GM23248 (cell line): ENCODE data around the gene RNASE8. TPM values are rescaled to one million over a fixed set of nuclear protein-coding genes. Genes with fewer than 3 reads are reported as not detected.

Source experiments
- DNase-seq: peaks from one replicate; pipeline ENCODE4 v3.0.0-alpha.2; 2015
- H2AFZ ChIP-seq: fragments of 200-600 bp; sonication (generic); 2 replicates; pipeline ENCODE4 v1.6.1; 2016; ENCODE audit warnings: antibody characterized with exemption
- H3F3A ChIP-seq: fragments of 200-600 bp; sonication (generic); 2 replicates; pipeline ENCODE4 v1.6.1; 2016; ENCODE audit warnings: mild to moderate bottlenecking, antibody characterized with exemption, mixed run types; ENCODE audit not compliant: insufficient read depth
- H3K27ac ChIP-seq: fragments of 200-600 bp; sonication (generic); 2 replicates; pipeline ENCODE4 v1.5.1; 2016; ENCODE audit warnings: mild to moderate bottlenecking
- H3K27me3 ChIP-seq: fragments of 200-600 bp; sonication (generic); replicated peaks from 2 replicates; pipeline ENCODE4 v1.6.1; 2016; ENCODE audit warnings: mild to moderate bottlenecking; ENCODE audit not compliant: insufficient read depth
- H3K36me3 ChIP-seq: fragments of 200-600 bp; sonication (generic); 2 replicates; pipeline ENCODE4 v1.6.1; 2016; ENCODE audit warnings: low read depth, mild to moderate bottlenecking
- H3K4me1 ChIP-seq: fragments of 200-600 bp; sonication (generic); 2 replicates; pipeline ENCODE4 v1.6.1; 2016; ENCODE audit warnings: mild to moderate bottlenecking; ENCODE audit not compliant: insufficient read depth
- H3K4me2 ChIP-seq: fragments of 200-600 bp; sonication (generic); one replicate; pipeline ENCODE4 v1.6.1; 2016; ENCODE audit warnings: mild to moderate bottlenecking; ENCODE audit not compliant: unreplicated experiment
- H3K4me3 ChIP-seq: fragments of 200-600 bp; sonication (generic); 2 replicates; pipeline ENCODE4 v1.5.1; 2016; ENCODE audit warnings: mild to moderate bottlenecking
- H3K79me2 ChIP-seq: fragments of 200-600 bp; sonication (generic); 2 replicates; pipeline ENCODE4 v1.6.1; 2016; ENCODE audit warnings: mild to moderate bottlenecking; ENCODE audit not compliant: insufficient read depth
- H3K9ac ChIP-seq: fragments of 200-600 bp; sonication (generic); 2 replicates; pipeline ENCODE4 v1.6.1; 2016; ENCODE audit warnings: mild to moderate bottlenecking
- H3K9me2 ChIP-seq: fragments of 200-600 bp; sonication (generic); 2 replicates; pipeline ENCODE4 v1.6.1; 2016; ENCODE audit warnings: mixed run types, mild to moderate bottlenecking, moderate library complexity; ENCODE audit not compliant: insufficient read depth
- H3K9me3 ChIP-seq: fragments of 200-600 bp; sonication (generic); one replicate; pipeline ENCODE4 v1.6.1; 2017; ENCODE audit warnings: low read depth
- H4K20me1 ChIP-seq: fragments of 200-600 bp; sonication (generic); 2 replicates; pipeline ENCODE4 v1.6.0; 2016; ENCODE audit not compliant: insufficient read depth
- EZH2 ChIP-seq: fragments of 200-600 bp; sonication (generic); IDR thresholded peaks from 2 replicates; pipeline ENCODE4 v1.6.1; 2018; ENCODE audit warnings: antibody characterized with exemption, mild to moderate bottlenecking; ENCODE audit not compliant: insufficient read depth, poor library complexity, severe bottlenecking
- EZH2phosphoT487 ChIP-seq: fragments of 200-600 bp; sonication (generic); IDR thresholded peaks from 2 replicates; pipeline ENCODE4 v1.6.1; 2018; ENCODE audit warnings: antibody characterized with exemption, moderate library complexity, mild to moderate bottlenecking, low read depth; ENCODE audit not compliant: insufficient read depth
- WGBS, 2 experiments: methylation state at CpG; one replicate each; pipeline ENCODE4 v1.1.6; 2015 to 2017; ENCODE audit warnings: low lambda C conversion rate in 2 of 2, low coverage in 1 of 2; ENCODE audit errors: missing lambda C conversion rate in 2 of 2; 5-methylcytosine and 5-hydroxymethylcytosine counted together
- in situ Hi-C: fragments of 300-500 bp; cut with MboI; formaldehyde crosslinking; loops from 2 replicates; pipeline ENCODE4 v1.15.0; 2020
- polyA plus RNA-seq: library from polyadenylated mRNA; unstranded; fragments of >200 nt; fragmentation: Nextera tagmentation; extraction: Ambion mirVana; gene quantifications from 2 replicates; pipeline ENCODE4 v1.2.1, GENCODE V29; 2016
- total RNA-seq: library from RNA; depleted of rRNA; stranded (reverse); fragments of >200 nt; shearing (Covaris generic); gene quantifications from 2 replicates; pipeline ENCODE4 v1.2.3, GENCODE V29; 2014

The RNASE8 gene
- total and polyA plus RNA-seq, 2 experiments from 2014 or later: not detected

DNA sequence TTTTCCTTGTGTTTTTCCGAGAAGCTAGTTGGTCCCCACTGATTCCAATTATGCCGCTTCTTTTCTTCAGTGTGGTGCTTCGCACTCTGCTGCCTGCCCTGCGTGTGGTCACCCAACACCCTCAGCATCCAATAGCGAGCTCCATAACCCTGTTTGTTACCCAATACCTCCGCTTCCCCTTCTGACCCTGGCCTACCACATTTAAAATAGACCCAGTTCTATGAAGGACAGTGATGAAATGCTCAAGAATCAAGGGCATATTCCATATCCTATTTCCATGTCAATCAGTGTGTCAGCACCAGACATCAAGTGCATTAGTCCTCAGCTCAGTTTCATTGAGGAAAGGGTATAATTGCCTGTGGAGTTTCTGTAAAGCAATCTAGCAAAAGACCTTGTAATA, 42.3 kb upstream of the RNASE8 start:
- Histone ChIP-seq H3K27ac (no peak overlapping the region), H3K79me2 (no peaks in the 10 kb centered on the region), H3K36me3 (no peaks in the 10 kb centered on the region), H2AFZ (no peak overlapping the region), H3K4me3 (no peak overlapping the region), H3F3A (no peaks in the 10 kb centered on the region), H3K9me3 (no peaks in the 10 kb centered on the region), H3K4me2 (no peak overlapping the region), H3K9me2 (no peaks in the 10 kb centered on the region), H4K20me1 (no peaks in the 10 kb centered on the region), H3K27me3 (no peaks in the 10 kb centered on the region; the same call in 1 of the 2 replicates), H3K4me1 (no peaks in the 10 kb centered on the region), H3K9ac (no peak overlapping the region)
- no peak for DNase-seq
- TF ChIP-seq EZH2phosphoT487: no peak
- no peak for TF ChIP-seq EZH2
- WGBS, 2 experiments: 66 to 70% methylated on average over 6 of the region's 6 CpGs
- in situ Hi-C loops: loop anchor here (10.0 kb wide), 1 partner anchor 79 kb away; the partner anchor contains the start of gene ZNF219

DNA sequence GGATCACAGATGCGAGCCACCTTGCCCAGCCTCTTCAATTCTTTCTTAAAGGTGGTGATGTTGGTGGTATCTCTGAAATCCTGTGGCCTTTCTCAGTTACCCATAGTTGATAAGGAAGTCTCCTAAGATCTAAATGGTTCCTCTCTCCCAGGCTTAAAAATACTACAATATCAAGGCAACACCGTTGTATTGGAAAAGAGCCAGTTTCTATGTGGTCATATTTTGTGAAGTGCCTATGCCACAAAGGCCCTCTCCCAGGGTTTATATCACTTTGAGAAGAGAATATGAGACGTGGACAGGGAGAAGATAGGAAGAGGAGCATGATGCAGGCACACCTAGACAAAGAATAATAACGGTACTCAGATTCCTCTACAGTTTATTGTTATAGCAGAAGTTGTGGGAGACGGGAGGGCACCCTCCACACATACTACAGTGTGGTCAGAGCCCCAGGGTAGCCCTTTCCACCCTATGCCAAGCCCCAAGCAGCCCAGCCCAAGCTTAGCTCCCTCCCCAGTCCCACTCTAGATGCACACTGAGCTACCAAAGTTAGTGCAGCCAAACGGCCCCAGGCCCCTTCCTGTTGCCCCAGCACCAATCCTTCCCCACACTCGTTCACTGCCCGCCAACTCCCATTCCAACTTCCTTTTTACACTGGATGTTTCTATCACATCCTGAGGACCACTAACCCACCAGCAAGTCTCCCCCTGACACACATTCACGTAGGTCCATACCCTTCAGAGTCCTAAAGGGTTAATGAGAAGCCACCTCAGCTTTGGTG, 41.0 kb upstream of the RNASE8 start:
- no peak overlapping the region for H3K4me2 ChIP-seq
- no peaks in the 10 kb centered on the region for H3F3A ChIP-seq
- no peaks in the 10 kb centered on the region for H3K9me3 ChIP-seq
- H3K4me1 ChIP-seq: no peaks in the 10 kb centered on the region
- in situ Hi-C loops: loop anchor here (10.0 kb wide), 1 partner anchor 78 kb away; the partner anchor contains the start of gene ZNF219
- no peaks in the 10 kb centered on the region for H3K9me2 ChIP-seq
- H3K27me3 ChIP-seq: no peaks in the 10 kb centered on the region; the same call in 1 of the 2 replicates
- H3K36me3 ChIP-seq: no peaks in the 10 kb centered on the region
- no peaks in the 10 kb centered on the region for H3K79me2 ChIP-seq
- no peak overlapping the region for H3K27ac ChIP-seq
- H2AFZ ChIP-seq: no peak overlapping the region
- H3K9ac ChIP-seq: no peak overlapping the region
- no peaks in the 10 kb centered on the region for H4K20me1 ChIP-seq
- TF ChIP-seq EZH2phosphoT487: no peak
- TF ChIP-seq EZH2: no peak
- H3K4me3 ChIP-seq: no peak overlapping the region
- 69 to 76% methylated on average over 9 of the region's 9 CpGs for WGBS, 2 experiments
- DNase-seq: no peak

DNA sequence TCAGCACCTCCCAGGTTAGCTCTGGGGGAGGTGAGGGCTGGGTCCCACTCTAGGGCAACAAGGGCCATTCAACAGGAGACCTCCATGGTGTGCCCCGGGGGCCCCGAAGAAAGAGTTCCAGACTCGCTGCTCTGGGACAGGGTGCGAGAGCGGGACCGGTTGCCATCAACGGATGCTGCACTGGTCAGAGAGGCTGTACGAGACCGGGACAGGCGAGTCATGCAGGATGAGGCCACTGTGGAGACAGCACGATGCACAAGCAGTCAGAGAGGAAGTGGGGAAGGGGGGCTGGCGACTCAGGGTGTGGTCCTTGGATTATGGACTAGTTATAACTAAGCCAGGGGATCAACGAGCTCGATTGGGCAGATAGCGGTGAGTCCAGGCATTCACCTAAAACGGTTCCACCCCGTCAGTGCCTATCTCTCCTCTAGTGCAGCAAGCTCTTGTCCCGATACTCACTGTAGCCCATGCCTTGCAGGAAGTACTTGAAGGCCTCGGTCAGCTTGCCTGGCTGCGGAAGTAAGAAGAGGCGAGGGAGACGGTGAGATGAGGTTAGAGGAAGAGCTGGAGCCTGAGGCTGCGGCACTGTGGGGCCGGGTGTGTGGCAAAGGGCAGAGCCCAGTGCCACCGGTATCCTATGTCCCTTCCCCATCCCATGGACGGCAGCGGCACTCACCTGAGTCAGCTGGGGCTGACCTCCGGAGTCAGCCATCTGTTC, 39.9 kb upstream of the RNASE8 start:
- H2AFZ ChIP-seq: no peak overlapping the region
- H4K20me1 ChIP-seq: no peaks in the 10 kb centered on the region
- no peaks in the 10 kb centered on the region for H3K4me1 ChIP-seq
- in situ Hi-C loops: loop anchor here (10.0 kb wide), 1 partner anchor 77 kb away; the partner anchor contains the start of gene ZNF219
- H3K9ac ChIP-seq: no peak overlapping the region
- no peaks in the 10 kb centered on the region for H3K36me3 ChIP-seq
- no peak for DNase-seq
- no peaks in the 10 kb centered on the region for H3K9me2 ChIP-seq
- H3K27me3 ChIP-seq: peaks cover 7% of the 10 kb centered on the region
- H3K27ac ChIP-seq: no peak overlapping the region
- no peak overlapping the region for H3K4me2 ChIP-seq
- H3K9me3 ChIP-seq: no peaks in the 10 kb centered on the region
- no peaks in the 10 kb centered on the region for H3K79me2 ChIP-seq
- H3K4me3 ChIP-seq: no peak overlapping the region
- no peak for TF ChIP-seq EZH2phosphoT487
- TF ChIP-seq EZH2: no peak
- no peaks in the 10 kb centered on the region for H3F3A ChIP-seq
- 81 to 85% methylated on average over 28 of the region's 28 CpGs for WGBS, 2 experiments

GRCh38 chr14:21018286-21018685, 39.3 kb upstream of the RNASE8 start:
- no peak for DNase-seq
- TF ChIP-seq EZH2 (no peak), EZH2phosphoT487 (no peak)
- Histone ChIP-seq H3K4me3 (no peak overlapping the region), H3F3A (no peaks in the 10 kb centered on the region), H3K79me2 (no peaks in the 10 kb centered on the region), H3K27ac (no peak overlapping the region), H3K9ac (no peak overlapping the region), H3K27me3 (peaks cover 13% of the 10 kb centered on the region), H3K4me1 (no peaks in the 10 kb centered on the region), H3K9me3 (no peaks in the 10 kb centered on the region), H4K20me1 (no peaks in the 10 kb centered on the region), H3K4me2 (no peak overlapping the region), H2AFZ (no peak overlapping the region), H3K9me2 (no peaks in the 10 kb centered on the region), H3K36me3 (no peaks in the 10 kb centered on the region)
- 89% methylated on average over 7 of the region's 7 CpGs for WGBS, 2 experiments
- in situ Hi-C loops: loop anchor here (10.0 kb wide), 1 partner anchor 77 kb away; the partner anchor contains the start of gene ZNF219
